Kidney (tissue), 22 donors: ENCODE measurements around the gene PRAMEF12. TPM values are rescaled to one million over a fixed set of nuclear protein-coding genes. Genes with fewer than 3 reads are reported as not detected.
"Not testable (repeated sequence)": the region's sequence is repeated elsewhere in the genome, so short reads cannot be mapped to it uniquely, and the experiment has no call there.

ENCODE experiments used
- DNase-seq, 5 donors: peaks; one replicate each; pipeline ENCODE4 v3.0.0-alpha.2; 2013 to 2020
- FAIRE-seq: peaks from 2 replicates; lab custom pipeline; 2012; peaks lifted over from hg19 to GRCh38; lab: Jason Lieb, UNC
- H3K27ac ChIP-seq, 2 donors: one replicate each; pipeline ENCODE4 v1.7.0; 2013; ENCODE audit warnings: low read depth in 2 of 2, low read length in 2 of 2, inconsistent platforms in 1 of 2
- H3K27me3 ChIP-seq: one replicate; pipeline ENCODE4 v1.7.1; 2013; ENCODE audit warnings: low read length, inconsistent platforms; ENCODE audit not compliant: control insufficient read depth, insufficient read depth
- H3K36me3 ChIP-seq, 3 donors: one replicate each; pipeline versions ENCODE4 v1.7.0 to v1.7.1; 2013; ENCODE audit warnings: low read length in 3 of 3, control low read depth in 1 of 3, inconsistent platforms in 1 of 3; ENCODE audit not compliant: insufficient read depth in 3 of 3, control insufficient read depth in 2 of 3
- H3K4me1 ChIP-seq, 3 donors: one replicate each; pipeline versions ENCODE4 v1.7.0 to v1.7.1; 2013; ENCODE audit warnings: low read length in 3 of 3, inconsistent platforms in 1 of 3, low read depth in 1 of 3; ENCODE audit not compliant: control insufficient read depth in 2 of 3, insufficient read depth in 2 of 3
- H3K4me3 ChIP-seq, 3 donors: one replicate each; pipeline versions ENCODE4 v1.7.0 to v1.8.1; 2013; ENCODE audit warnings: low read length in 3 of 3, control low read depth in 1 of 3, inconsistent platforms in 1 of 3
- H3K9ac ChIP-seq, 3 donors: one replicate each; pipeline versions ENCODE4 v1.7.0 to v1.7.1; 2013; ENCODE audit warnings: low read length in 3 of 3, control low read depth in 1 of 3, inconsistent platforms in 1 of 3
- H3K9me3 ChIP-seq, 3 donors: one replicate each; pipeline versions ENCODE4 v1.7.0 to v1.7.1; 2013; ENCODE audit warnings: low read length in 3 of 3, control low read depth in 1 of 3, inconsistent platforms in 1 of 3; ENCODE audit not compliant: control insufficient read depth in 2 of 3, insufficient read depth in 1 of 3
- intact Hi-C: fragments of 100-400 bp; cut with DNase I; formaldehyde crosslinking; loops from one replicate; pipeline ENCODE4 v1.11.1; 2022
- long read RNA-seq, 10 donors: library from polyadenylated mRNA in 1 of 10; unstranded in 1 of 10; transcript quantifications; one replicate each; pipeline ENCODE4 v2.0.0 and lab custom pipeline, GENCODE V29; 2021 to 2026
- polyA plus RNA-seq: library from polyadenylated mRNA; stranded (reverse); fragments of 350-450 nt; fragmentation: Illumina TruSeq; extraction: RNeasy Lipid Tissue Mini Kit (QIAGEN cat#74804); gene quantifications from one replicate; pipeline ENCODE4 v1.2.3, GENCODE V29; 2014; ENCODE audit warnings: low read depth, low replicate concordance; ENCODE audit not compliant: insufficient read depth
- total RNA-seq: library from RNA; stranded (reverse); fragmentation: NEBNext Ultra II Directional; extraction: Animal tissue kit (Norgen Biotek cat#: 25700); gene quantifications from one replicate; pipeline ENCODE4 v1.2.1, GENCODE V29; 2021
- TF ChIP-seq, protein P1 (sequence below): IDR thresholded peaks from 3 replicates; pipeline ENCODE4 v1.5.1; 2012; ENCODE audit warnings: mild to moderate bottlenecking, moderate library complexity, borderline replicate concordance; ENCODE audit not compliant: insufficient read depth; ENCODE audit errors: extremely low read depth
- donor health status: control.
- donor health status: control.
- donor health status: control.
- donor health status: control.
- donor health status: control.
- donor health status: DM: yes; HTN: yes; CAD: no.
- donor health status: Normal renal cell carcinoma (clear cell type).

PRAMEF12 gene
- not detected for total RNA-seq
- not detected for polyA plus RNA-seq
- long read RNA-seq, donor 1: 0 reads
- long read RNA-seq, donor 2: 0 reads
- long read RNA-seq, donor 3: 0 reads
- long read RNA-seq, donor 4: 0 reads
- long read RNA-seq, donor 5: 0 reads
- long read RNA-seq, donor 6: 0 reads
- long read RNA-seq, donor 7: 0 reads
- long read RNA-seq, donor 8: 0 reads
- long read RNA-seq, donor 9: 0 reads
- long read RNA-seq, donor 10: 0 reads

GRCh38 chr1:12773438-12773837 is at the start of gene PRAMEF12:
Gene PRAMEF12 (plus strand): TSS chr1:12773738. CDS start chr1:12774868, 1,130 bp downstream.
- no peak within 1 kb of the TSS for H3K9ac ChIP-seq
- no peak within 1 kb of the TSS for H3K4me3 ChIP-seq
- FAIRE-seq (no peak), DNase-seq (no peak)
- H3K27me3 ChIP-seq: no peaks in the 10 kb centered on the region
- TF ChIP-seq, protein P1, sequence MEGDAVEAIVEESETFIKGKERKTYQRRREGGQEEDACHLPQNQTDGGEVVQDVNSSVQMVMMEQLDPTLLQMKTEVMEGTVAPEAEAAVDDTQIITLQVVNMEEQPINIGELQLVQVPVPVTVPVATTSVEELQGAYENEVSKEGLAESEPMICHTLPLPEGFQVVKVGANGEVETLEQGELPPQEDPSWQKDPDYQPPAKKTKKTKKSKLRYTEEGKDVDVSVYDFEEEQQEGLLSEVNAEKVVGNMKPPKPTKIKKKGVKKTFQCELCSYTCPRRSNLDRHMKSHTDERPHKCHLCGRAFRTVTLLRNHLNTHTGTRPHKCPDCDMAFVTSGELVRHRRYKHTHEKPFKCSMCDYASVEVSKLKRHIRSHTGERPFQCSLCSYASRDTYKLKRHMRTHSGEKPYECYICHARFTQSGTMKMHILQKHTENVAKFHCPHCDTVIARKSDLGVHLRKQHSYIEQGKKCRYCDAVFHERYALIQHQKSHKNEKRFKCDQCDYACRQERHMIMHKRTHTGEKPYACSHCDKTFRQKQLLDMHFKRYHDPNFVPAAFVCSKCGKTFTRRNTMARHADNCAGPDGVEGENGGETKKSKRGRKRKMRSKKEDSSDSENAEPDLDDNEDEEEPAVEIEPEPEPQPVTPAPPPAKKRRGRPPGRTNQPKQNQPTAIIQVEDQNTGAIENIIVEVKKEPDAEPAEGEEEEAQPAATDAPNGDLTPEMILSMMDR: no peak
- intact Hi-C loops: no loop called here
- H3K36me3 ChIP-seq: no peaks in the 10 kb centered on the region
- H3K4me1 ChIP-seq: no peaks in the 10 kb centered on the region
- H3K9me3 ChIP-seq: no peaks in the 10 kb centered on the region
- H3K27ac ChIP-seq: no peak within 1 kb of the TSS

DNA sequence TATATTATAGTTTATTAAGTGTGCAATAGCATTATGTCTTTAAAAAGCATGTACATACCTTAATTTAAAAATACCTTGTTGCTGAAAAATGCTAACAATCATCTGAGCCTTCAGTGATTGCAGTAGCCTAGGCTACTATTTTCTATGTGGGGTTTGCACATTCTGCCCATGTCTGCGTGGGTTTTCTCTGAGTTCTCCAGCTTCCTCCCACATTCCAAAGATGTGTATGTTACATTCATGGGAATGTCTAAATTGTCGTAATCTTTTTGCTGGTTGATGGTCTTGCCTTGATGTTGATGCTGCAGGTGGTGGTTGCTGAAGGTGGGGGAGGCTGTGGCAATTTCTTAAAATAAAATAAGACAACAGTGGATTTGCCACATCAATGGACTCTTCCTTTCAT is 45.1 kb upstream of the PRAMEF12 start:
- TF ChIP-seq, protein P1: no peak
- H3K4me1 ChIP-seq: no peaks in the 10 kb centered on the region
- no peak for DNase-seq
- no peaks in the 10 kb centered on the region for H3K36me3 ChIP-seq
- intact Hi-C loops: no loop called here
- no peaks in the 10 kb centered on the region for H3K27me3 ChIP-seq
- peaks cover 0 to 6% (median 2%) of the 10 kb centered on the region in 3 donors for H3K9me3 ChIP-seq
- H3K27ac ChIP-seq: no peak overlapping the region
- no peak overlapping the region for H3K4me3 ChIP-seq
- no peak for FAIRE-seq
- H3K9ac ChIP-seq: no peak overlapping the region

- no peak overlapping the region for H3K27ac ChIP-seq
- H3K9me3 ChIP-seq: peaks cover 0 to 6% (median 2%) of the 10 kb centered on the region in 3 donors
- intact Hi-C loops: no loop called here
- H3K36me3 ChIP-seq: no peaks in the 10 kb centered on the region
- H3K27me3 ChIP-seq: no peaks in the 10 kb centered on the region
- FAIRE-seq (no peak), DNase-seq (no peak)
- TF ChIP-seq, protein P1: no peak
- H3K9ac ChIP-seq: no peak overlapping the region
- H3K4me1 ChIP-seq: no peaks in the 10 kb centered on the region
- no peak overlapping the region for H3K4me3 ChIP-seq
Observed at GRCh38 chr1:12730156-12730555, 43.4 kb upstream of the PRAMEF12 start.

DNA sequence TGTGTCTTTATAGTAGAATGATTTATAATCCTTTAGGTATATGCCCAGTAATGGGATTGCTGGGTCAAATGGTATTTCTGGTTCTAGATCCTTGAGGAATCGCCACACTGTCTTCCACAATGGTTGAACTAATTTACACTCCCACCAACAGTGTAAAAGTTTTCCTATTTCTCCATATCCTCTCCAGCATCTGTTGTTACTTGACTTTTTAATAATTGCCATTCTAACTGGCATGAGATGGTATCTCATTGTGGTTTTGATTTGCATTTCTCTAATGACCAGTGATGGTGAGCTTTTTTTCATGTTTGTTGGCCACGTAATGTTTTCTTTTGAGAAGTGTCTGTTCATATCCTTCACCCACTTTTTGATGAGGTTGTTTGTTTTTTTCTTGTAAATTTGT is 42.5 kb upstream of the PRAMEF12 start:
- DNase-seq, H3K27ac ChIP-seq, H3K4me3 ChIP-seq, H3K9ac ChIP-seq, H3K9me3 ChIP-seq, intact Hi-C loops, H3K27me3 ChIP-seq, H3K36me3 ChIP-seq, FAIRE-seq, H3K4me1 ChIP-seq: not testable (repeated sequence)
